Measurements from ENCODE around the gene DCTD.

DCTD gene

DNA sequence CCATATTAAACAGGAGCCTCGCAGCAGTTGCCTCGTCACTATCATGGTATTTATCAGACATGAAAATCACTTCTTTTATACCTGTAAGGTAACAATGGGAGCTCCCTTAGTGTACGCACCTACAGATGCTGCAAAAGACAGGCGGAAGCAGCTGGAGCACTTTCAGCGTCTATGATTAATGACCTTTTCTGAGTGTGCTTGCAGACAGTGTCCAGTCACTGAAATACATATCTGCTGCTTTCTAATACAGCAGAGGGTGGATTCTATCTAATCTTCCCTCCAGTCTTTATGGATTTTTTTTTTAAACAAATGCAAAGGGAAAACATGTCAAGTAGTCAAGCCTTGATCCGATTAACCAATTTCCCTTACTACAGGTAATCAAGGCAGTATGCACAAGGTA lies 24.1 kb downstream of the DCTD start:
- no peak for DNase-seq (ENCODE audit: low read depth)

DNA sequence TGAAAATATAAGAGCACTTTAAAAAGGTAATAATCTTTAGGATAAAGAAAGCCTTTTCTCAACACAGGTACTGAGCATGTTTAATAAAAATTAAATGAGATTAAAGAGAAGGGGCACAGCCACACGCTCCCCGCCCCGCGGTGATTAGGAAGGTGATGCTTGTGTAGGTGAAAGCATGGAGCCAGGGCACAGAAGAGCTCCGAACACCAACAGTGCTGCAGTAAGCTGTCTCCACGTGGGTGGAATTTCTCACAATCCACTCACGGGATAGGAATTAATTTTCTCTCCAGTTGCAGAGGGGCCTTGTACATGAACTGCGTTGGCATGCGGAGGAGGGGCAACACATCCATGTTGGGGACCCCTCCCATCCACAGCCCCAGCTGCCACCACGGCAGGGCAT lies 27.0 kb downstream of the DCTD start:
- DNase-seq (ENCODE audit: low read depth): no peak

GRCh38 chr4:182888891-182889290 lies 28.3 kb downstream of the DCTD start:
- DNase-seq (ENCODE audit: low read depth): no peak

DNA sequence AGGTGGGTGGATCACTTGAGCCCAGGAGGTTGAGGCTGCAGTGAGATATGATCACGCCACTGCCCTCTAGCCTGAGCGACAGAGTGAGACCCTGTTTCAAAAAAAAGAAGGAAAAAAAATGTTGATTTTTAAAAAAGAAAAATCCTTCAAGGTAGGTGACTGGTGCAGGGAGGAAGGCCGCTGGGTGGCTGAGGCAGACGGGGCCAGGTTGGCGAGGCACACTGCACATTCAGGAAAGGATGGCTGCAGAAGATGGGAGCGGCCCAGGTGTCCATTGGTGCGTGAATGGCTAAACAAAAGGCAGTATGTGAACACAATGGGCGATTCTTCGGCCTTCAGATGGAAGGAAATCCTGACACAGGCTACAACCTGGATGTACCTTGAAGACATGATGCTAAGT lies 30.4 kb downstream of the DCTD start:
- DNase-seq (ENCODE audit: low read depth): no peak

GRCh38 chr4:182886205-182886604 lies 31.0 kb downstream of the DCTD start:
- DNase-seq (ENCODE audit: low read depth): no peak

- DNase-seq (ENCODE audit: low read depth): no peak
Observed at GRCh38 chr4:182885738-182886077, 31.5 kb downstream of the DCTD start.

DNA sequence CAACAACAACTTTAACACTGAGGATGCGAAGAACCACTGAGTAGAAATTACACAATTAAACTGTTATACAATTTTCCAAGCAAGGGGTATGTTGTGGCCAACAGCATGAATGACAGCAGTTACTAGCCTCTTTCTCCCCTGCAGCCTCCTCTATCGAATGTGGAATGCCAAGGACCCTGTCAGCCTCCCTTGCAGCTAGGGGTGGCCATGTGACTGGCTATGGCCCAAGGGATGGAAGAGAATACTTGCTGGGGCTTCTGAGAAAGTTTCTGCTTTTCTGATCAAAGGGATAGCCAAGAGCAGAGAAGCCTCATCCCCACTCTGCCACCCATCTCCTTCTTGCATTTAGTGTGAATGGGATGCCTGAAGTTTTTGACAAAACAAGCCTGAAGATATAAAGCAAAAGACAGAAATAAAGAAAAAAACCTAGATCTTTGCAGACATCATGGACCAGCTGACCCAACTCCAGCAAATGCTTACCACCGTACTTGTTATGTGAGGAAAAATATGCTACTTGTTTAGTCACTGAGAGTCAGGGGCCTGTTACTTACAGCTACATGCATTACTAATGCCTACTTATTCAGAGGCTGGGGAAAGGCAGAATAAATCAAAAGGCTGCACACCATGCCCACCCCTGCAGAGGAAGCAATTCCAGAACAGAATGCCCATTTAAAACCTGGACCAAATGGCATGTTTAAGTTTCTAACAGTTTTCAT lies 32.0 kb downstream of the DCTD start:
- DNase-seq (ENCODE audit: low read depth): no peak

DNA sequence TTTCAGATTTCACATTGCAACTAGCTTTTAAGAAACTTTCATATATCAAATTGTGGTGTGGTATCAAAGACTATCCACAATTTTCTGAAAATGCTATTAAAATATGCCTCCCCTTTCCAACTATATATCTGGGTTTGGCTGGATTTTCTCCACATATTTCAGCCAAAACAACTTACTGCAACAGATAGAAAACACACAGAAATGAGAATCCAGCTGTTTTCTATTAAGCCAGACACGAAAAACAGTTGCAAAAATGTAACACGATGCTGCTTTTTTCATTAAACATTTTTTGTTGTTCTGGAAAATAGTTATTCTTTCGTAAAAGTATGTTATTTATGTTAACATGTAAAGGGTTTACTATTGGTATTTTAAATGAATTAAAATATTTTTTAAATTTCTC lies 33.1 kb downstream of the DCTD start:
- no peak for DNase-seq (ENCODE audit: low read depth)

DNA sequence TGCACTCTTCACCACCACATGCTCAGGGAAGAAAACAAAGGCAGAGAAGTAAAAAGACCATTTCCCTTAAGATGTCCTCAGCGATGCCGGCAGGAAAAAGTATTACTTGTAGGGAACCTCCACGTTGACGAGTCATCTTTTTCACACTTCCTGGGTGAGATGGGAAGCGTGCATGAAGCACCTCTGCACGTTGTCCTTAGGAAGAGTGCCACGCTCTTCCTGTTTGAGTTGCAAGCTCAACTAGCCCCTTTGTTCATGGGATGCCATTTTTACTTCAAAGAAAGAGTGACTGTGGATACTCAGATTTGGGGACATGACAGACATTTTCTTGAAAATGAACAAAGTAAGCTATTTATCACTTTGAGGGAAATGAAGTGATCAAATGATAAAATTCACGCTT lies 33.8 kb downstream of the DCTD start:
- no peak for DNase-seq (ENCODE audit: low read depth)

- DNase-seq (ENCODE audit: low read depth): no peak
Observed at GRCh38 chr4:182881914-182882313, 35.3 kb downstream of the DCTD start.

DNA sequence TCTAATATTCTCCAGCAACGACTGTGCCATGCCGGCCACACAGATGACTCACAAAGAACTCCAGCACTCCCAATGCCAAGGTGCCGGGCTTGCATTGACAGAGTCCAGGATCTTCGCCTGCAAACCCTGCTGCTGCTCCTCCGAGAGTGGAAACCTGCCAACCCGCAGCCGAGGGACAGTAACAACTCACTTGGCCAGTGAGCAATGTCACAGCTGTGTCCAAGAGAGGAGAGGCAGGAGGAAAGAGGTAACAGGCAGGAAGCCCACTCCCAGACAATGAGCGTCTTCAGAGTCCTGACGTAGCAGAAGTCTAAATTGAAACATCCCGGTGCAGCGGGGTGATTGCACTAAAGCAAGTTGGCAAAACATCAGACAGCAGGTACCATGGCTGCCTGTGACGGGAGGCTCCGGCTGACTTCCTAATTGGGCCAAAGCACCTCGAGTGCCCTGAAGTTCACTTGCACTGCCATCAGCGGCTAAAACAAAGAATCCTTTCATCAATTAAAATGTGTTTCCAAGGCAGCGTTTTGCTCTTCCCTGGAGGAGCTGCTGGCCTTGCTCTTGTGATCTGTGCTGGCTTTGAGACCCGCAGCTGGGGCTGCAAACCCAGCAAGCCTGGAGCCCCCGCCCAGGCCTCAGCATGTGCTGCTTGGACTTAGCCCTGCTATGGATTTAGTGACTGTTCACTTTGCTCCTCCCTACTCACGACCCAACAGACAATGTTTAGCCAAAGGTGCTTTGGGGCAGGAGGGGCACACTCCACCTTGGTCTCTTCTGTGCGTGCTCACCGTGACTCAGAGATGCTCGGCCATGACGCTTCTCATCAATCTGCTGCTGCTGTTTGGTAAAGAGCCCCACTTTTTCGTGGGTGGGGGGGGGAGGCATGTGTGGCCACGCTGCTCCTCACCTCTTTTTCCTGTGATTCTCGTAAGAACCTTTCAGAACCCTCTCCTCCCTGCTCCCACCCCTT lies 36.5 kb downstream of the DCTD start:
- no peak for DNase-seq (ENCODE audit: low read depth)

GRCh38 chr4:182879913-182880312 lies 37.3 kb downstream of the DCTD start:
- no peak for DNase-seq (ENCODE audit: low read depth)

- DNase-seq (ENCODE audit: low read depth): no peak
Observed at GRCh38 chr4:182878633-182879495, 38.3 kb downstream of the DCTD start.

- no peak for DNase-seq (ENCODE audit: low read depth)
Observed at GRCh38 chr4:182877326-182877883, 39.8 kb downstream of the DCTD start.

DNA sequence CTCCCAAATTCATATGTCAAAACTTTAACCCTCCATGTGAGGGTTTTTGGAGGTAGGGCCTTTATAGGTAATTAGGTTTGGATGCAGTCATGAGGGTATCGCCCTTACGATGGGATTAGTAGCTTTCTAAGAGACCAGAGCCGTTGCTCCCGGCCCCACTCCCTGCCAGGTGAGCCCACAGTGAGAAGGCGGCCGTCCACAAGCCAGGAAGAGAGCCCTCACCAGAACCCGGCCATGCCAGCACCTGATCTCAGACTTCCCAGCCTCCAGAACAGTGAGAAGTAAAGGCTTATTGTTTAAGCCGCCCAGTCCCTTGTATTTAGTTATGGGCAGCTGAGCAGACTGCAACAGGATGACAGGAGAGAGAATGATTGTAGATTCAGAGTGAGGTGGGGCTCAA lies 40.8 kb downstream of the DCTD start:
- no peak for DNase-seq (ENCODE audit: low read depth)

GRCh38 chr4:182875453-182876405 lies 41.5 kb downstream of the DCTD start:
- DNase-seq (ENCODE audit: low read depth): no peak

- DNase-seq (ENCODE audit: low read depth): no peak
Observed at GRCh38 chr4:182874797-182875345, 42.3 kb downstream of the DCTD start.

GRCh38 chr4:182874304-182874751 lies 42.9 kb downstream of the DCTD start:
- DNase-seq (ENCODE audit: low read depth): no peak

DNA sequence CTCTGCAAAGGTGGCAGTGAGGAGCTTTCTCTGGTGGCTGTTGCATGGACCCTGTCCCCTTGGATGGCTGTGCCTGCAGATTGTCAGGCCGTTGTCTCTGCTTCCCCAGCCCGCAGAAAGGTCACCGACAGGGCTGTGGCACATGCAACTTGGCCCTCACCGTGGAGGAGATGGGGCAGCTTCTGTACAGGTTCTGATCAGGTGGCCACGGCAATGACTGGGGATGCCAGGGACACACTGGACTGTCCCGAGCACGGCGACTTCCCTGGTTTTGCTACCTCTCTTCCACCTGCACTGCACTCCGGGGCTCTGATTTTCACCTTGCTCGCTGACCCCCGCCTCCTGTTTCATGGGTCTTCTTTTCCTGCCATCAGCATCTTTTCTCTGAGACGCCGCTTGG lies 43.5 kb downstream of the DCTD start:
- no peak for DNase-seq (ENCODE audit: low read depth)

DNA sequence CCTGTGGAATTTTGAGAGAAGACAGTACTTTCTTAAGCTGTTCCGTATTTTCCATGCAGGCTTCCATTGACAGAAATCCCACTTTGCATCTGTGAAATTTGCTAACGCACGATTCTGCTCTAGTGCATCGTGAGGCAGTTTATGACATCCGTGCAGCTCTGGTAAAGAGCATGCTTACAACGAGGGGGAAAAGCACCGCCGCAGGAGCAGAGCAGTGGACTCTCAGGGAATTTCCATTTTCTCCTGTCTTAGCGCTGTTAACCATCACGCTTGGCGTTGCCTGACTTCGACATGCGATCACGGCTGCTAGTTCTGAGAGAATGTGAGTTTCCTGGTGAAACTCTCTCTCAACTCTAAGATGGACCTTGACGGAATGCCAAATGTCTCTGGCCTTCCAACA lies 43.9 kb downstream of the DCTD start:
- DNase-seq (ENCODE audit: low read depth): no peak

DNA sequence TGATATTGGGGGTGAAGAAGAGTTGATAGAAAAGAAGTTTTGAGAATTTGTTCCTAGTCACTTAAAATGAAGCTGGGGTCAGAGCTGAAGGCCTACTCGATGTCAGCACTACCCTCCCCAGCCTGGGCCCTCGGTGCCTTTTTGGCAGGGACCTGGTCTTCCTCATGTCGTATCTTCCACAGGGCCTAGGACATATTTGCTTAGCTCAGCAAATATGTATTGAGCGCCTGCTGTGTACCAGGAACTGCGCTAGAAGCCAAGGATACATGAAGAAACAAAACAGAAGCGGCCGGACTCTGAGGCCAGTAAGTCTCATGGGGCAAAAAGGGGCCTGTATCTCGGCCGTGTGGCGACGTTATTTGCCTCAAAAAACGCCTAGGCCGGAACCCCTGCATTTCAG lies 44.3 kb downstream of the DCTD start:
- no peak for DNase-seq (ENCODE audit: low read depth)
